K562 (cell line): ENCODE measurements around the gene SGSM2. TPM values are rescaled to one million over a fixed set of nuclear protein-coding genes. Genes with fewer than 3 reads are reported as not detected.

Experiments used
- ARID1B ChIP-seq: fragments of 450-650 bp; IDR thresholded peaks from 2 replicates; pipeline ENCODE4 v1.6.1; 2016; ENCODE audit warnings: antibody characterized with exemption, mild to moderate bottlenecking, inconsistent platforms
- ATF1 ChIP-seq, 2 experiments: fragments of 450-650 bp in 1 of 2; IDR thresholded peaks; 2 replicates each; pipeline ENCODE4 v1.6.1; 2016; ENCODE audit warnings: missing compliant biosample characterization in 1 of 2, missing genetic modification characterization in 1 of 2
- CBFA2T3 ChIP-seq: fragments of 450-650 bp; IDR thresholded peaks from 2 replicates; pipeline ENCODE4 v1.6.1; 2017
- CEBPZ ChIP-seq: fragments of 150-350 bp; IDR thresholded peaks from 2 replicates; pipeline ENCODE4 v1.6.1; 2014; ENCODE audit warnings: low read depth, mild to moderate bottlenecking, low read length, borderline replicate concordance
- DPF2 ChIP-seq: fragments of 450-650 bp; IDR thresholded peaks from 2 replicates; pipeline ENCODE4 v1.6.1; 2016
- E2F5 ChIP-seq: sonication (generic); formaldehyde crosslinking; IDR thresholded peaks from 2 replicates; pipeline ENCODE4 v1.8.0; 2022; ENCODE audit warnings: mild to moderate bottlenecking, missing genetic modification reagents
- E2F6 ChIP-seq, 2 experiments: IDR thresholded peaks; 2 replicates each; pipeline ENCODE4 v1.6.1; 2011; ENCODE audit warnings: borderline replicate concordance in 1 of 2, control low read depth in 1 of 2, low read depth in 1 of 2, low read length in 1 of 2, mild to moderate bottlenecking in 1 of 2, mixed read lengths in 1 of 2, moderate library complexity in 1 of 2; ENCODE audit not compliant: insufficient read depth in 1 of 2, insufficient read length in 1 of 2, poor library complexity in 1 of 2, severe bottlenecking in 1 of 2; ENCODE audit errors: extremely low read depth in 1 of 2
- HDAC2 ChIP-seq: fragments of 450-650 bp; IDR thresholded peaks from 2 replicates; pipeline ENCODE4 v1.6.1; 2016; ENCODE audit warnings: mild to moderate bottlenecking
- HNRNPL ChIP-seq: fragments of 200-400 bp; formaldehyde crosslinking; IDR thresholded peaks from 2 replicates; pipeline ENCODE4 v1.6.1; 2017; ENCODE audit warnings: low read depth, mild to moderate bottlenecking, low read length
- ILF3 ChIP-seq: fragments of 450-650 bp; IDR thresholded peaks from 2 replicates; pipeline ENCODE4 v1.6.1; 2018; ENCODE audit warnings: antibody characterized with exemption, mild to moderate bottlenecking, moderate library complexity, borderline replicate concordance
- KDM1A ChIP-seq, 2 experiments: fragments of 450-650 bp; IDR thresholded peaks; 2 replicates each; pipeline ENCODE4 v1.6.1; 2016; ENCODE audit warnings: mild to moderate bottlenecking in 2 of 2
- MNT ChIP-seq, 2 experiments: fragments of 450-650 bp; conservative IDR thresholded peaks; 2 replicates each; pipeline ENCODE4 v1.6.1; 2017; ENCODE audit warnings: mild to moderate bottlenecking in 2 of 2, moderate library complexity in 2 of 2
- NCOR1 ChIP-seq: fragments of 450-650 bp; IDR thresholded peaks from 2 replicates; pipeline ENCODE4 v1.6.1; 2016; ENCODE audit warnings: mild to moderate bottlenecking, moderate library complexity
- TRIM25 ChIP-seq: fragments of 450-650 bp; IDR thresholded peaks from 2 replicates; pipeline ENCODE4 v1.7.0; 2016; ENCODE audit warnings: borderline replicate concordance
- ZNF551 ChIP-seq: fragments of 250-450 bp; sonication (Bioruptor Pico); IDR thresholded peaks from 2 replicates; pipeline ENCODE4 v1.5.0; 2021; ENCODE audit warnings: mild to moderate bottlenecking, moderate library complexity
- ZNF717 ChIP-seq: fragments of 250-450 bp; sonication (Bioruptor Pico); IDR thresholded peaks from 2 replicates; pipeline ENCODE4 v1.5.0; 2021
- polyA plus RNA-seq, 8 experiments: library from polyadenylated mRNA; depleted of rRNA in 4 of 8; stranded (reverse) in 5 of 8; unstranded in 3 of 8; fragments of >200 nt; fragmentation: Nextera tagmentation in 2 of 8; fragmentation: Illumina TruSeq in 1 of 8; extraction: Ambion mirVana in 2 of 8; extraction: Trizol in 1 of 8; gene quantifications; 2 replicates each; pipeline versions ENCODE4 v1.2.1 to v1.2.3, GENCODE V29; 2011 to 2014; ENCODE audit warnings: inconsistent platforms in 1 of 8, missing spikeins in 1 of 8
- total RNA-seq, 7 experiments: library from RNA; depleted of rRNA in 6 of 7; stranded (reverse); fragments of >200 nt in 6 of 7; fragmentation: Illumina TruSeq in 2 of 7; extraction: Trizol in 2 of 7; gene quantifications; 2 replicates each; pipeline versions ENCODE4 v1.2.1 to v1.2.3, GENCODE V29; 2011 to 2021; ENCODE audit warnings: low replicate concordance in 1 of 7

SGSM2 gene
- total and polyA plus RNA-seq, 9 of the 15 experiments (the other 6 are each of a cell fraction or from before 2014, with no cell fraction given): 0.20 to 26.3 (median 14.8) TPM

- peak; percentile 99 for TF ChIP-seq MNT (conservative IDR thresholded peaks at IDR 0.05)
- TF ChIP-seq NCOR1: peak; percentile 31; the same call in 1 of the 2 replicates
- TF ChIP-seq E2F6 (IDR thresholded peaks at IDR 0.05; ENCODE audit: borderline replicate concordance in 1 of 2, extremely low read depth in 1 of 2, insufficient read depth in 1 of 2, insufficient read length in 1 of 2, low read depth in 1 of 2, low read length in 1 of 2, poor library complexity in 1 of 2, severe bottlenecking in 1 of 2): peak in 1 of 2 experiments; percentile 74
- TF ChIP-seq CEBPZ: no peak
- peak; percentile 67; the same call in 1 of the 2 replicates for TF ChIP-seq HDAC2
- TF ChIP-seq E2F5 (CRISPR knock-in tag): no peak
- TF ChIP-seq ZNF551: no peak
- TF ChIP-seq ILF3: no peak; the same call in 1 of the 2 replicates
- TF ChIP-seq ATF1 (CRISPR knock-in tag; IDR thresholded peaks at IDR 0.05): peak; percentile 52
- TF ChIP-seq ATF1 (tag; IDR thresholded peaks at IDR 0.05): peak; percentile 94
- peak; percentile 33; the same call in 1 of the 2 replicates for TF ChIP-seq ARID1B
- peak; percentile 16; the same call in 1 of the 2 replicates for TF ChIP-seq CBFA2T3
- peak in 1 of 2 experiments; percentile 94; a peak in 2 of 4 replicates for TF ChIP-seq KDM1A (IDR thresholded peaks at IDR 0.05)
- no peak for TF ChIP-seq TRIM25
- TF ChIP-seq ZNF717 (CRISPR knock-in tag): no peak
- TF ChIP-seq DPF2: peak; percentile 33; the same call in 1 of the 2 replicates
- TF ChIP-seq HNRNPL: peak; percentile 88
These were observed 62.5 kb downstream of the SGSM2 start (continued) for GRCh38 chr17:2399572-2400473.
